NCI-H510A treated with DMSO at 0.1 percent for 48 hours (cell line): Measurements from ENCODE around the gene BAHCC1.
A peak's percentile ranks its signal among the peaks of the same experiment; 100 is the strongest.

Experiments
- DNase-seq: peaks from one replicate; lab custom pipeline; 2025; lab: John Stamatoyannopoulos, UW

Gene BAHCC1

GRCh38 chr17:81493198-81494038 lies 98.2 kb downstream of the BAHCC1 start:
- no peak for DNase-seq

DNA sequence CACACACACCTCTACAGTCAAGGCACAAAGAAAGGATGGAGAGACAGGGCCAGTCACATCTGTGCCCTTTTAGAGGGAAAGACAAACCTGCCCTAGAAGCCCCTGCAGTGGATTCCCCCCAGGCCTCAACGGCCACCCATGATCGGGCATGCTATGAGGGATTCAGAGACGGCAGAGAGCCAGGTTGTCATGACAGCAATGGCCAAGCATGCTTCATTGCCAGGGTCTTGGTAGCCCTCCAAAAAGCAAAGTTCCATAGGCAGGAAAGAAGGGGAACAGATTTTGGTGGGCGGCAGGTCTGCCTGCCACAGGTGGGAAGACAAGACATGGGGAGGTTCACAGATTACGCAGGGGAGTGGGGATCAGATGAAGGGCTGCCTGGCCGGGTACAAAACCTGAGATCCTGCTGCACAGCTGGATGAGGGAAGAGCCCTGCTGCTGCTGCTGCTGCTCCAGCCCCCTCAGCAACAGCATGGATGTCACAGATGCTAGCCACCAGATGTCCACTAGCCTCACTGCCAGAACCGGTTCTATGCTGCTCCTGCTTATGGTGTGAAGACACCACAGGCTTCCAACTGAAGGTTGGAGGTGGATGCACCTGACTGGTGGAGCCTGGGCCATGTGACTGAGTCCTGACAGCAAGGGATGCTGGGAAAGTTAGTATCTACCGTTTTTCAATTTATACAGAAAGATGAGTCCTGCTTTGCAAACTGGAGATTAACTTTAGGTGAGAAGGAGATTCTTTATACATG lies 99.5 kb downstream of the BAHCC1 start:
- DNase-seq = peak; percentile 71

- no peak for DNase-seq
Observed at GRCh38 chr17:81498953-81499600, 103.8 kb downstream of the BAHCC1 start.

- no peak for DNase-seq
Observed at GRCh38 chr17:81499601-81499970, 104.3 kb downstream of the BAHCC1 start.

DNA sequence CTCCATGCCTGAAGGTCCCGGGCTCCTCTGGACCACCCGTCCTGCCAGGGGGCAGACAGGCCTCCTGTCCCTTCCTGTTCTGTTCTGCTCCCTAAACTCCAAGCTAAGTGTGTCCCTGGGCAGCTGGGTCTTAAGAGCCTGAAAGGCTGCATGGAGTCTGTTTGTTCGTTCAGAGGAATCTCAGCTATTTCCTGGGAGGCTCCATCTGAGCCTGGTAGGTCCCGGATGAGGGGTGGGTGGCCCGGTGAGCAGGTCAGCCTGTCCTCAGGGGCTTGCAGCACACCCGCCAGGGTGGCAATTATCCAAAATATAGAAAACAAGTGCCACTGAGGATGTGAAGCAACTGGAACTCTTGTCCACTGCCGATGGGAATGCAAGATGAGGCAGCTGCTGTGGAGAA lies 104.8 kb downstream of the BAHCC1 start:
- no peak for DNase-seq

DNA sequence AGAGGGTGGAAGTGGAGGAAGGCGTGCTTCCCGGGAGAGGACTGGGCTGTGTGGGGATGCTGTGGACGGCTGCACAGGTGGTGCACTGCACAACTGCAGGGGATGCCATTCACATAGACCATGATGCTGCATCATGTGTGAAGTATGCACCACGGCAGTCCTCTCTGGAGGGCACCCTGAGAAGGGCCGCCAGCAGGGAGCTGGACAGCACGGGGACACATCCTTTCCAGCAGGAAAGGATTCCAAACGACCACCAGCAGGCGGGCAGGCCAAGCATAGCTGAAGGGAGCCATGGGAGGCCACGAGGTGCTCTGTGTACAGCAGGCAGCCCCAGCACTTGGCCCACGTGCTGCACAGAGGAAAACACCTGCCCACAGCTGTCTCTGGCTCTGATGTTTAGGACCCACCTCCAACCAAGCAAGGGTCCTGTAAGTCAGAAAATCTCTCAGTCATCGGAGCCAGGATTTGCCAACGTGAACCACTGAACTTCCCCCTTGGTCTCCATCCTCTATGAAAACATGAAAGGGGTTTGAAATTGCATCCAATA lies 107.3 kb downstream of the BAHCC1 start:
- DNase-seq = no peak

- DNase-seq = no peak
Observed at GRCh38 chr17:81503619-81504018, 108.4 kb downstream of the BAHCC1 start.

DNA sequence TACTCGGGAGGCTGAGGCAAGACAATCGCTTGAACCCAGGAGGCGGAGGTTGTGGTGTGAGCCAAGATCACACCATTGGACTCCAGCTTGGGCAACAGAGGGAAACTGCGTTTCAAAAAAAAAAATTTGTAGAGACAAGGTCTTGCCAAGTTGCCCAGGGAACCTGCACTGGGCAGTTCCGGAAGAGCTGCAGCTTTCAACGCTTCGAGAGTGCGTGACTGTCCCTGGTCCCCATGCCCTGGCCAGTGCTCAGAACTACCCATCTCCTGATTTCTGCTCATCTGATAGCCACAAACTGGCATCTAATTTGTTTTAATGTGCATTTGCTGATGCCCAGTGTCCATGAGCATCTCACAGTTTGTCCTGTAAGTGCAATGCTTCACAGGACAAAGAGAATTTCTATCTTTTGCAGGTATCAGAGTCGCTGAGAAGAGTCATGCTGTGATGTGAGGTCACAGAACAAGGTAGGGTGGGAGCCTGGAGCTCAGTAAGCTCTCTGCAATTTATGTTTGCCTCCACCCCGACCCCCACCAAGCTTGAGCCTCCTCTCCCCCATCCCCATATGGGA lies 113.5 kb downstream of the BAHCC1 start:
- DNase-seq = peak; percentile 35

DNA sequence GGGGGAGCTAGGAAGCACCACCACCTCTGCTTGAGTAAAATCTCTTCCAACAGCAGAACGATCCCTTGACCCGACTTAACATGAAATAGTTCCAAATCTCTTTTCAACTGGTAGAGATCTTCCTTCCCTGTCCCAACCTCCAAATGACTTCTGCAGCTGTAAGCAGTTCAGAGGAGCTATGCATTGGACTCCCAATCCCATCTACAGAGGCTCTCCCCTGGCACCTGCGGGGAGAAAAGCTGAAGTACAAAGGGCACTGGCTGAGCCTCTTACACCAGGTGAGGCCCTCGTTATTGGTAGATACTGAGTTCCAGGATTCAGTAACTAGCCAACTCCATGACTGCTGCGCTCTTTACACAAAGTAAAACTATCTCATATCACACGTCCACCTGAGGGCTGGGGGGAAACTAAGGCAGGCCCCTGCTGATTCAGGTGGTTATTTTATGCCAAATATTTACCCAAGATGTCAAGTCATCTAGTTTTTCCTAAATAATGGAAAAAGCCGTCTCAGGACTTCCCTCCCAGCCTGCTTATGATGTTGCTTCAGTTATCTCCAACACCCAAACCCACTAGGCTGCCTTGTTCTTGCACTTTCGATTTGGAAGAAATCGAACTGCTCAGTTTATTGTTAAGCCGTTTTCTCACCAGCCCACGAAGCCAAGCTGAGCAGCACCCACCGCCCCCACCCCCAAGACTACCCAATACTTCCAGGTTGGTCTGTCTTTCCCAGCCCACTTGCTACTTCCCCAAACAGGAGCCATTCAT lies 114.1 kb downstream of the BAHCC1 start:
- peak; percentile 28 for DNase-seq

GRCh38 chr17:81509972-81510784 lies 114.9 kb downstream of the BAHCC1 start:
- no peak for DNase-seq

- DNase-seq = no peak
Observed at GRCh38 chr17:81510785-81511553, 115.7 kb downstream of the BAHCC1 start.

GRCh38 chr17:81511554-81511803 lies 116.2 kb downstream of the BAHCC1 start:
- DNase-seq = no peak

GRCh38 chr17:81511804-81512561 lies 116.7 kb downstream of the BAHCC1 start:
- DNase-seq = no peak

GRCh38 chr17:81512562-81513371 lies 117.5 kb downstream of the BAHCC1 start, which contains the start of gene ACTG1:
ACTG1 (minus strand) TSS chr17:81512799; CDS start chr17:81512354, 445 bp downstream.
- peak; percentile 86 for DNase-seq

DNA sequence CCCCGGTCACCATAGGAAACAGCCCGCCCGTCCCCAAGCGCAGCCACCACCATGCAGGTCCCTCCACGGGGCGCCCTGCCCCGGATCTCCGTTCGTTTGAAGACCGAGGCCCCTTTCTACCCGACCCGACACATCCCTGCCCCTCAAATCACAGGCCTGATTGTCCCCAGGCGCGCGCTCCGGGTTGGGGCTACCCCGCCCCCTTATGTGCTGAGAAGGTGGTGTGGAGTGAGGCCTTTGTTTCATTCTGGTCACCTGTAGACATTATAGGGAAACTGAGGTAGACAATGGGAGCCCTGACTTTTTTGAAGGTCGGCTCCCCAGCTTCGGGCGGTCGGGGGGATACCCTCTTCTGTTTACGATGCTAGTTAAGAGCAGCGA lies 118.1 kb downstream of the BAHCC1 start:
- DNase-seq = peak; percentile 60

GRCh38 chr17:81513753-81514488 lies 118.7 kb downstream of the BAHCC1 start:
- peak; percentile 60 for DNase-seq

GRCh38 chr17:81514489-81514738 lies 119.2 kb downstream of the BAHCC1 start:
- DNase-seq = no peak
